Measurements from ENCODE around the gene EIF4E2. TPM values are rescaled to one million over a fixed set of nuclear protein-coding genes. Genes with fewer than 3 reads are reported as not detected.
"Not testable (repeated sequence)": the region's sequence is repeated elsewhere in the genome, so short reads cannot be mapped to it uniquely, and the experiment has no call there.

Gene EIF4E2
- total RNA-seq, 1 experiment from 2014 or later = 76.6 TPM

- Mint-ChIP-seq H3K4me3 (ENCODE audit: low read depth, unreplicated experiment) (no peak overlapping the region), H3K27ac (ENCODE audit: unreplicated experiment) (no peak overlapping the region), H3K4me1 (ENCODE audit: low read depth, unreplicated experiment) (no peaks in the 10 kb centered on the region), H3K27me3 (ENCODE audit: unreplicated experiment) (peaks cover 81% of the 10 kb centered on the region), H3K9me3 (ENCODE audit: low read depth, unreplicated experiment) (no peaks in the 10 kb centered on the region), H3K36me3 (ENCODE audit: insufficient read depth, unreplicated experiment) (no peaks in the 10 kb centered on the region)
- BruUV-seq (replicated peaks) = no TSS peak
- TF ChIP-seq, protein P1, sequence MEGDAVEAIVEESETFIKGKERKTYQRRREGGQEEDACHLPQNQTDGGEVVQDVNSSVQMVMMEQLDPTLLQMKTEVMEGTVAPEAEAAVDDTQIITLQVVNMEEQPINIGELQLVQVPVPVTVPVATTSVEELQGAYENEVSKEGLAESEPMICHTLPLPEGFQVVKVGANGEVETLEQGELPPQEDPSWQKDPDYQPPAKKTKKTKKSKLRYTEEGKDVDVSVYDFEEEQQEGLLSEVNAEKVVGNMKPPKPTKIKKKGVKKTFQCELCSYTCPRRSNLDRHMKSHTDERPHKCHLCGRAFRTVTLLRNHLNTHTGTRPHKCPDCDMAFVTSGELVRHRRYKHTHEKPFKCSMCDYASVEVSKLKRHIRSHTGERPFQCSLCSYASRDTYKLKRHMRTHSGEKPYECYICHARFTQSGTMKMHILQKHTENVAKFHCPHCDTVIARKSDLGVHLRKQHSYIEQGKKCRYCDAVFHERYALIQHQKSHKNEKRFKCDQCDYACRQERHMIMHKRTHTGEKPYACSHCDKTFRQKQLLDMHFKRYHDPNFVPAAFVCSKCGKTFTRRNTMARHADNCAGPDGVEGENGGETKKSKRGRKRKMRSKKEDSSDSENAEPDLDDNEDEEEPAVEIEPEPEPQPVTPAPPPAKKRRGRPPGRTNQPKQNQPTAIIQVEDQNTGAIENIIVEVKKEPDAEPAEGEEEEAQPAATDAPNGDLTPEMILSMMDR (IDR thresholded peaks at IDR 0.05; ENCODE audit: unreplicated experiment) = no peak
- DNase-seq = no peak
- CTCF ChIA-PET = no interaction called here
- intact Hi-C loops (cut with micrococcal nuclease; ENCODE audit: unreplicated experiment) = no loop called here
Observed at GRCh38 chr2:232528746-232529460, 21.6 kb upstream of the EIF4E2 start.

DNA sequence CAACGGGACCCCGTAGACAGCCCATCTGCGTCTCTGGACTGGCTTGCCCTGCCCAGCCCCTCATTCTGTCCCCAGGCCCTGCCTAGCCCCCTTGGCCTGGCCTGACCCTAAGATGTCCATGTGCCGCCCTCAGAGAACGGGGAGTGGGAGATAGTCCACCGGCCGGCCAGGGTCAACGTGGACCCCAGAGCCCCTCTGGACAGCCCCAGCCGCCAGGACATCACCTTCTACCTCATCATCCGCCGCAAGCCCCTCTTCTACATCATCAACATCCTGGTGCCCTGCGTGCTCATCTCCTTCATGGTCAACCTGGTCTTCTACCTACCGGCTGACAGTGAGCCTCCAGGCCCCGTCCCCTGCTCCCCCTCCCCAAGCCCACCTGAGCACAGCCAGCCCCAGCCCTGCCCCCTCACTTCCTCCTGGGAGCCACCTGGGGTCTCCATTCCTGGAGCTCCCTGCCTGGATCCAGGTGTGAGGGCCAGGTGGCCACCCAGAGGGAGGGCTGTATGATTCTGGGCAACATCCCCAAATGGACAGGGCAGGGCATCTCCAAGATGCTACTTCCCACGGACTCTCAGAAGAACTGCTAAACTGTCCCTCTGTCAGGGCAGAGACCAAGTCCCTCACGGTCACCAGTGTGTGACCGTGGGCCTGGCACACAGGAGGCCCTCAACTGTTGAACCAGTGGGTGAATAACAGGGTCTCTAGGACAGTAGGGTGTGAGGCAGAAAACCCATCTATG is 20.5 kb upstream of the EIF4E2 start:
- TF ChIP-seq, protein P1 (IDR thresholded peaks at IDR 0.05; ENCODE audit: unreplicated experiment) = no peak
- H3K27ac Mint-ChIP-seq (ENCODE audit: unreplicated experiment) = no peak overlapping the region
- CTCF ChIA-PET = interaction anchor here (0.6 kb wide), 1 partner anchor 16 kb away, joined by 5 read pairs; no protein-coding TSS in a partner anchor
- H3K9me3 Mint-ChIP-seq (ENCODE audit: low read depth, unreplicated experiment) = no peaks in the 10 kb centered on the region
- H3K36me3 Mint-ChIP-seq (ENCODE audit: insufficient read depth, unreplicated experiment) = no peaks in the 10 kb centered on the region
- no peak overlapping the region for H3K4me3 Mint-ChIP-seq (ENCODE audit: low read depth, unreplicated experiment)
- H3K27me3 Mint-ChIP-seq (ENCODE audit: unreplicated experiment) = peaks cover 74% of the 10 kb centered on the region
- no TSS peak for BruUV-seq (replicated peaks)
- intact Hi-C loops (cut with micrococcal nuclease; ENCODE audit: unreplicated experiment) = no loop called here
- DNase-seq = no peak
- H3K4me1 Mint-ChIP-seq (ENCODE audit: low read depth, unreplicated experiment) = no peaks in the 10 kb centered on the region

DNA sequence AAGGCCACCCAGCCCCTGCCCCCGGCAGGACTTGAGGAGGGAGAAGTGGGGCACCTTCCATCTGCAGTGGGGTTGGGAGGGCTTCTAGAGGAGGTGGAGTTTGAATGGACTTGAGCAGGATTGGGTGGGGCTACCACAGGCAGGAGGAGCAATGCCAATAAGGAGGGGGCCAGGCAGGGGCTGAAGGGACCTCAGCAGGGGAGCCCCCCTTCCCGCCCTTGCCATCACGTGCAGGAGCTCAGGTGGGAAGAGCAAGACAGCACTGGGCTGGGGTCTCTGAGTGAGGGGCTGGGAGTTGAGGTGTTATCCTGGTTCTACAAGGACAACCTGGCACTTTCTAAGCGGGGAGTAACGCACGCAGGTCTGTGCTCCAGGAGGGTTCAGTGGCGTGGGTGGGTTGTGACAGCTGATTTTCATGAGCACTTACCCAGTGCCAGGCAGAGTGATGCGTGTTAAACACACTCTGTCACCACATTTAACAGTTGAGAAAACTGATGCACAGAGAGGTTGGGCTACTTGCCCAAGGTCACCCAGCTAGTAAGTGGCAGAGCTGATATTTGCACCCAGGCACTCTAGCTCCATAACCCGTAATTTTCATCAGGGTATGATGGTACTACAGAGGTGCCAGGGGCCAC is 19.7 kb upstream of the EIF4E2 start:
- CTCF ChIA-PET = interaction anchor here (0.6 kb wide), 1 partner anchor 15 kb away, joined by 5 read pairs; no protein-coding TSS in a partner anchor
- Mint-ChIP-seq H3K36me3 (ENCODE audit: insufficient read depth, unreplicated experiment) (no peaks in the 10 kb centered on the region), H3K4me3 (ENCODE audit: low read depth, unreplicated experiment) (no peak overlapping the region), H3K27ac (ENCODE audit: unreplicated experiment) (no peak overlapping the region), H3K4me1 (ENCODE audit: low read depth, unreplicated experiment) (no peaks in the 10 kb centered on the region), H3K9me3 (ENCODE audit: low read depth, unreplicated experiment) (no peaks in the 10 kb centered on the region), H3K27me3 (ENCODE audit: unreplicated experiment) (peaks cover 79% of the 10 kb centered on the region)
- intact Hi-C loops (cut with micrococcal nuclease; ENCODE audit: unreplicated experiment) = no loop called here
- TF ChIP-seq, protein P1 (IDR thresholded peaks at IDR 0.05; ENCODE audit: unreplicated experiment) = no peak
- BruUV-seq (replicated peaks) = no TSS peak
- no peak for DNase-seq

GRCh38 chr2:232532419-232532818 is 18.1 kb upstream of the EIF4E2 start:
- peaks cover 79% of the 10 kb centered on the region for H3K27me3 Mint-ChIP-seq (ENCODE audit: unreplicated experiment)
- no TSS peak for BruUV-seq (replicated peaks)
- no peaks in the 10 kb centered on the region for H3K36me3 Mint-ChIP-seq (ENCODE audit: insufficient read depth, unreplicated experiment)
- H3K27ac Mint-ChIP-seq (ENCODE audit: unreplicated experiment) = no peak overlapping the region
- intact Hi-C loops (cut with micrococcal nuclease; ENCODE audit: unreplicated experiment) = no loop called here
- DNase-seq = no peak
- H3K4me1 Mint-ChIP-seq (ENCODE audit: low read depth, unreplicated experiment) = no peaks in the 10 kb centered on the region
- CTCF ChIA-PET = interaction anchor here (0.5 kb wide), 1 partner anchor 129 kb away, joined by 3 read pairs; no protein-coding TSS in a partner anchor
- no peaks in the 10 kb centered on the region for H3K9me3 Mint-ChIP-seq (ENCODE audit: low read depth, unreplicated experiment)
- TF ChIP-seq, protein P1 (IDR thresholded peaks at IDR 0.05; ENCODE audit: unreplicated experiment) = no peak
- H3K4me3 Mint-ChIP-seq (ENCODE audit: low read depth, unreplicated experiment) = no peak overlapping the region

DNA sequence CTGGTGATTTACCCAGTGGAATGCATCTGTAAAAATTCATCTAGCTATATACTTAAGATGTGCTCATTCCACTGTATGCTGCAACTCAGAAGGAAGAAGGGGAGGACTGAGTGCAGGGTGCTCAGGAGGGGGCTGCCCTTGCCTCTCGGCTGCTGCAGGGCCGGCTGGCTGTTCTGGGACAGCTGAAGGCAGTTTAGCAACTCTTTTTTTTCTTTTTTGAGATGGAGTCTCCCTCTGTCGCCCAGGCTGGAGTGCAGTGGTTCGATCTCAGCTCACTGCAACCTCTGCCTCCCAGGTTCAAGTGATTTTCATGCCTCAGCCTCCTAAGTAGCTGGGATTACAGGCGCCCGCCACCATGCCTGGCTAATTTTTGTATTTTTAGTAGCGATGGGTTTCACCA is 17.7 kb upstream of the EIF4E2 start:
- CTCF ChIA-PET = interaction anchor here (0.5 kb wide), 1 partner anchor 129 kb away, joined by 3 read pairs; no protein-coding TSS in a partner anchor
- H3K9me3 Mint-ChIP-seq (ENCODE audit: low read depth, unreplicated experiment); BruUV-seq (replicated peaks); DNase-seq; H3K4me3 Mint-ChIP-seq (ENCODE audit: low read depth, unreplicated experiment); H3K36me3 Mint-ChIP-seq (ENCODE audit: insufficient read depth, unreplicated experiment); H3K27ac Mint-ChIP-seq (ENCODE audit: unreplicated experiment); H3K4me1 Mint-ChIP-seq (ENCODE audit: low read depth, unreplicated experiment); intact Hi-C loops (cut with micrococcal nuclease; ENCODE audit: unreplicated experiment): not testable (repeated sequence)
- peaks cover 79% of the 10 kb centered on the region for H3K27me3 Mint-ChIP-seq (ENCODE audit: unreplicated experiment)

Measured in Calu3 (cell line).